HepG2 (cell line): ENCODE data around the gene BSN. TPM values are rescaled to one million over a fixed set of nuclear protein-coding genes. Genes with fewer than 3 reads are reported as not detected.
"Not testable (repeated sequence)": the region's sequence is repeated elsewhere in the genome, so short reads cannot be mapped to it uniquely, and the experiment has no call there.

ENCODE experiments used
- ATAC-seq: fragments of 200-7000 bp; cut with Tn5 transposase; 3 replicates; pipeline ENCODE4 v1.9.1; 2020; ENCODE audit warnings: mild to moderate bottlenecking, moderate library complexity
- BruUV-seq: library from RNA; stranded (reverse); fragments of 400-500 nt; replicated peaks from 2 replicates; lab custom pipeline; 2021; lab: Mats Ljungman, UMichigan
- CTCF ChIA-PET: fragments of 300-600 bp; formaldehyde crosslinking; extraction: SDS; loops from one replicate; lab custom pipeline; 2021; ENCODE audit warnings: low total read pairs, inconsistent platforms, low intra/inter-chr PET ratio; lab: Yijun Ruan, JAX
- POLR2A ChIA-PET: fragments of 350-600 bp; sonication (Branson Sonifier 250); formaldehyde crosslinking; loops from one replicate; lab custom pipeline; 2020; ENCODE audit warnings: antibody characterized with exemption, inconsistent platforms; lab: Yijun Ruan, JAX
- DNase-seq: peaks from one replicate; pipeline ENCODE4 v3.0.0-alpha.2; 2015; ENCODE audit warnings: low spot score
- FAIRE-seq: peaks from 3 replicates; lab custom pipeline; 2011; peaks lifted over from hg19 to GRCh38; lab: Jason Lieb, UNC
- H2AFZ ChIP-seq: one replicate; pipeline ENCODE4 v1.6.1; 2011; ENCODE audit warnings: low read length, inconsistent platforms
- H3K27ac ChIP-seq: fragments of 300-600 bp; 3 replicates; pipeline ENCODE4 v1.8.0; 2011; ENCODE audit warnings: mixed run types, mild to moderate bottlenecking, mixed read lengths, low read length, inconsistent platforms; ENCODE audit not compliant: insufficient read depth; ENCODE audit errors: extremely low read length
- H3K27me3 ChIP-seq, 2 experiments: fragments of 200-600 bp in 1 of 2; 2 replicates in 1 of 2; 3 replicates in 1 of 2; pipeline versions ENCODE4 v1.6.0 to v1.8.0; 2011; ENCODE audit warnings: low read length in 2 of 2, mild to moderate bottlenecking in 2 of 2, moderate library complexity in 2 of 2, inconsistent platforms in 1 of 2; ENCODE audit not compliant: insufficient read depth in 2 of 2, control insufficient read depth in 1 of 2
- H3K36me3 ChIP-seq, 2 experiments: fragments of 200-600 bp in 1 of 2; replicated peaks in 1 of 2; 2 replicates in 1 of 2; 3 replicates in 1 of 2; pipeline versions ENCODE4 v1.5.1 to v1.8.0; 2011; ENCODE audit warnings: low read length in 2 of 2, inconsistent platforms in 1 of 2; ENCODE audit not compliant: insufficient read depth in 2 of 2, control insufficient read depth in 1 of 2
- H3K4me1 ChIP-seq: 2 replicates; pipeline ENCODE4 v1.5.1; 2012; ENCODE audit warnings: low read length, inconsistent platforms; ENCODE audit not compliant: insufficient read depth
- H3K4me2 ChIP-seq: 2 replicates; pipeline ENCODE4 v1.6.0; 2011; ENCODE audit warnings: low read depth, low read length, inconsistent platforms
- H3K4me3 ChIP-seq, 3 experiments: fragments of 200-600 bp in 1 of 3; sonication (generic), shearing (Covaris generic) in 1 of 3; replicated peaks in 1 of 3; 2 replicates each; pipeline ENCODE4 v1.5.1; 2011 to 2016; ENCODE audit warnings: low read length in 3 of 3, inconsistent platforms in 2 of 3, low read depth in 2 of 3, mild to moderate bottlenecking in 2 of 3, control low read depth in 1 of 3, mixed read lengths in 1 of 3; ENCODE audit not compliant: insufficient read depth in 1 of 3
- H3K79me2 ChIP-seq: one replicate; pipeline ENCODE4 v1.6.1; 2011; ENCODE audit warnings: low read length, inconsistent platforms; ENCODE audit not compliant: insufficient read depth
- H3K9ac ChIP-seq: 2 replicates; pipeline ENCODE4 v1.6.0; 2011; ENCODE audit warnings: mild to moderate bottlenecking, low read depth, low read length, inconsistent platforms; ENCODE audit not compliant: insufficient read depth
- H3K9me3 ChIP-seq: 2 replicates; pipeline ENCODE4 v1.5.1; 2012; ENCODE audit warnings: mild to moderate bottlenecking, low read length
- H4K20me1 ChIP-seq: 2 replicates; pipeline ENCODE4 v1.6.0; 2011; ENCODE audit warnings: inconsistent platforms, mild to moderate bottlenecking, low read length, moderate library complexity; ENCODE audit not compliant: insufficient read depth
- HNF4A ChIP-seq: sonication (generic); formaldehyde crosslinking; IDR thresholded peaks from 2 replicates; pipeline ENCODE4 v1.4.0; 2020; ENCODE audit warnings: missing genetic modification reagents
- MTA1 ChIP-seq: sonication (generic); formaldehyde crosslinking; IDR thresholded peaks from 2 replicates; pipeline ENCODE4 v1.4.0; 2020; ENCODE audit warnings: missing genetic modification reagents, mild to moderate bottlenecking, borderline replicate concordance
- NR2C2 ChIP-seq: sonication (generic); formaldehyde crosslinking; IDR thresholded peaks from 2 replicates; pipeline ENCODE4 v1.4.0; 2020; ENCODE audit warnings: missing genetic modification reagents, mild to moderate bottlenecking, moderate library complexity, borderline replicate concordance
- NR2F6 ChIP-seq, 2 experiments: IDR thresholded peaks; 2 replicates each; pipeline ENCODE4 v1.6.1; 2016; ENCODE audit warnings: antibody characterized with exemption in 1 of 2, mild to moderate bottlenecking in 1 of 2
- POLR2A ChIP-seq, 2 experiments: IDR thresholded peaks; 2 replicates each; pipeline ENCODE4 v1.6.1; 2011; ENCODE audit warnings: low read depth in 2 of 2, low read length in 2 of 2, mild to moderate bottlenecking in 1 of 2, moderate library complexity in 1 of 2; ENCODE audit not compliant: insufficient read depth in 1 of 2
- RARA ChIP-seq: IDR thresholded peaks from 2 replicates; pipeline ENCODE4 v1.6.1; 2016; ENCODE audit warnings: missing genetic modification reagents, missing compliant biosample characterization
- RXRA ChIP-seq: sonication (generic); formaldehyde crosslinking; IDR thresholded peaks from 2 replicates; pipeline ENCODE4 v1.5.1; 2020; ENCODE audit warnings: missing genetic modification reagents
- ZBTB7A ChIP-seq: sonication (generic); formaldehyde crosslinking; IDR thresholded peaks from 2 replicates; pipeline ENCODE4 v1.8.0; 2022; ENCODE audit warnings: mild to moderate bottlenecking, missing genetic modification reagents
- ZFX ChIP-seq: sonication (generic); formaldehyde crosslinking; IDR thresholded peaks from 2 replicates; pipeline ENCODE4 v1.4.0; 2020; ENCODE audit warnings: mild to moderate bottlenecking, low read depth, missing genetic modification reagents, moderate library complexity
- ZFY ChIP-seq: sonication (generic); formaldehyde crosslinking; IDR thresholded peaks from 2 replicates; pipeline ENCODE4 v1.4.0; 2020; ENCODE audit warnings: missing genetic modification reagents
- ZNF451 ChIP-seq: sonication (generic); formaldehyde crosslinking; IDR thresholded peaks from 2 replicates; pipeline ENCODE4 v1.5.0; 2020; ENCODE audit warnings: mild to moderate bottlenecking, missing genetic modification reagents
- WGBS: methylation state at CpG from one replicate; pipeline ENCODE4 v1.1.6; 2017; ENCODE audit warnings: low lambda C conversion rate; 5-methylcytosine and 5-hydroxymethylcytosine counted together
- in situ Hi-C: cut with HindIII; loops from 2 replicates; pipeline ENCODE4 v1.10.0; 2017; ENCODE audit warnings: low pct_unique_long_range_greater_than_20kb; ENCODE audit not compliant: extremely low pct_ligation_motif_present
- intact Hi-C: fragments of 100-400 bp; cut with micrococcal nuclease; formaldehyde crosslinking; loops from one replicate; pipeline ENCODE4 v1.10.0; 2022; ENCODE audit not compliant: unreplicated experiment
- polyA plus RNA-seq, 8 experiments: library from polyadenylated mRNA; depleted of rRNA in 3 of 8; stranded (reverse) in 7 of 8; unstranded in 1 of 8; fragments of >200 nt; fragmentation: Illumina TruSeq in 4 of 8; extraction: Trizol in 4 of 8; gene quantifications; 2 replicates each; pipeline versions ENCODE4 v1.2.1 to v1.2.3, GENCODE V29; 2011 to 2016; ENCODE audit warnings: low read depth in 4 of 8, missing spikeins in 1 of 8, mixed read lengths in 1 of 8; ENCODE audit not compliant: insufficient read depth in 1 of 8
- total RNA-seq, 5 experiments: library from RNA; depleted of rRNA; stranded (reverse); fragments of >200 nt; fragmentation: Illumina TruSeq; extraction: Trizol; gene quantifications; 2 replicates each; pipeline ENCODE4 v1.2.3, GENCODE V29; 2016; ENCODE audit warnings: low read depth in 1 of 5
- TF ChIP-seq, protein P1 (sequence below): sonication (generic); formaldehyde crosslinking; IDR thresholded peaks from 2 replicates; pipeline ENCODE4 v1.4.0; 2020; ENCODE audit warnings: missing genetic modification reagents
- TF ChIP-seq, protein P2 (sequence below): sonication (generic); formaldehyde crosslinking; IDR thresholded peaks from 2 replicates; pipeline ENCODE4 v1.5.1; 2020; ENCODE audit warnings: mild to moderate bottlenecking, missing genetic modification reagents, moderate library complexity
- TF ChIP-seq, protein P3 (sequence below): sonication (generic); formaldehyde crosslinking; IDR thresholded peaks from 2 replicates; pipeline ENCODE4 v1.4.0; 2020; ENCODE audit warnings: missing genetic modification reagents, borderline replicate concordance
- TF ChIP-seq, protein P4 (sequence below): sonication (generic); formaldehyde crosslinking; IDR thresholded peaks from 2 replicates; pipeline ENCODE4 v1.5.0; 2020; ENCODE audit warnings: mild to moderate bottlenecking, missing genetic modification reagents, moderate library complexity

BSN gene
- total and polyA plus RNA-seq, 2 of the 13 experiments (the other 11 are each of a cell fraction or from before 2014, with no cell fraction given), result 0.42 to 0.86 TPM

DNA sequence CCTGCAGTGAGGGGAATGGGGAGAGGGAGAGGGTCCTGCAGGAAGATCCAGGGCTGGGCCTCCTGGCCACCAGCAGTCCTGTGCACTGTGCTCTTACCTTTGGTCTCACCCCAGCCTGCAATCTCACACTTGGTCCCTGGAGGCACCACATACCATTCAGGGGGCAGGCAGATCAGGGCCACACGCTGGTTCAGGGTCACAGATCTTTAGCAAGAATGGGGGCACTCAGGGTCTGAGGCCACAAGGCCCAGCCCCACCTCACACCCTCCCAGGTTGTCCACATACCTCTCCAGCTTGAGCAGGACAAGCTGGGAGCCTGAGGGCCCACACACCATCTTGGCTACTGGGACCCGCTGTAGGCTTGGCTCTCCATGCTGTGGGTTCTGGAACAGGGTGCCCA lies 130.2 kb downstream of the BSN start:
- H3K4me1 ChIP-seq, result peaks cover 38% of the 10 kb centered on the region
- peak; percentile 50 for ATAC-seq
- peak; percentile 4 for FAIRE-seq
- BruUV-seq; H3K4me2 ChIP-seq; H3K27me3 ChIP-seq; POLR2A ChIA-PET; H3K4me3 ChIP-seq; H3K9me3 ChIP-seq; in situ Hi-C loops; intact Hi-C loops; H3K9ac ChIP-seq; H4K20me1 ChIP-seq; H2AFZ ChIP-seq; CTCF ChIA-PET; TF ChIP-seq NR2F6 (IDR thresholded peaks at IDR 0.05): not testable (repeated sequence)
- WGBS, result 70% methylated on average over 2 of the region's 2 CpGs
- peak overlapping the region; percentile 67 for H3K27ac ChIP-seq
- peaks cover 28 to 44% of the 10 kb centered on the region in 2 experiments for H3K36me3 ChIP-seq
- peaks cover 14% of the 10 kb centered on the region for H3K79me2 ChIP-seq
- DNase-seq, result peak; percentile 19
- TF ChIP-seq NR2F6 (CRISPR knock-in tag; IDR thresholded peaks at IDR 0.05), result peak; percentile 19; the same call in 1 of the 2 replicates
- TF ChIP-seq MTA1, result 0 out of 2 replicates have a peak, but pooled peaks have one; percentile 15
- TF ChIP-seq, protein P1, sequence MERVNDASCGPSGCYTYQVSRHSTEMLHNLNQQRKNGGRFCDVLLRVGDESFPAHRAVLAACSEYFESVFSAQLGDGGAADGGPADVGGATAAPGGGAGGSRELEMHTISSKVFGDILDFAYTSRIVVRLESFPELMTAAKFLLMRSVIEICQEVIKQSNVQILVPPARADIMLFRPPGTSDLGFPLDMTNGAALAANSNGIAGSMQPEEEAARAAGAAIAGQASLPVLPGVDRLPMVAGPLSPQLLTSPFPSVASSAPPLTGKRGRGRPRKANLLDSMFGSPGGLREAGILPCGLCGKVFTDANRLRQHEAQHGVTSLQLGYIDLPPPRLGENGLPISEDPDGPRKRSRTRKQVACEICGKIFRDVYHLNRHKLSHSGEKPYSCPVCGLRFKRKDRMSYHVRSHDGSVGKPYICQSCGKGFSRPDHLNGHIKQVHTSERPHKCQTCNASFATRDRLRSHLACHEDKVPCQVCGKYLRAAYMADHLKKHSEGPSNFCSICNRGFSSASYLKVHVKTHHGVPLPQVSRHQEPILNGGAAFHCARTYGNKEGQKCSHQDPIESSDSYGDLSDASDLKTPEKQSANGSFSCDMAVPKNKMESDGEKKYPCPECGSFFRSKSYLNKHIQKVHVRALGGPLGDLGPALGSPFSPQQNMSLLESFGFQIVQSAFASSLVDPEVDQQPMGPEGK (CRISPR knock-in tag), result peak; percentile 52; the same call in 1 of the 2 replicates
- TF ChIP-seq POLR2A (IDR thresholded peaks at IDR 0.05; ENCODE audit: insufficient read depth in 1 of 2, low read depth in 2 of 2, low read length in 2 of 2), result peak in 1 of 2 experiments; percentile 27; a peak in 1 of 4 replicates
- TF ChIP-seq NR2C2 (CRISPR knock-in tag), result 0 out of 2 replicates have a peak, but pooled peaks have one; percentile 38
- peak; percentile 53 for TF ChIP-seq RXRA (CRISPR knock-in tag)
- TF ChIP-seq, protein P2, sequence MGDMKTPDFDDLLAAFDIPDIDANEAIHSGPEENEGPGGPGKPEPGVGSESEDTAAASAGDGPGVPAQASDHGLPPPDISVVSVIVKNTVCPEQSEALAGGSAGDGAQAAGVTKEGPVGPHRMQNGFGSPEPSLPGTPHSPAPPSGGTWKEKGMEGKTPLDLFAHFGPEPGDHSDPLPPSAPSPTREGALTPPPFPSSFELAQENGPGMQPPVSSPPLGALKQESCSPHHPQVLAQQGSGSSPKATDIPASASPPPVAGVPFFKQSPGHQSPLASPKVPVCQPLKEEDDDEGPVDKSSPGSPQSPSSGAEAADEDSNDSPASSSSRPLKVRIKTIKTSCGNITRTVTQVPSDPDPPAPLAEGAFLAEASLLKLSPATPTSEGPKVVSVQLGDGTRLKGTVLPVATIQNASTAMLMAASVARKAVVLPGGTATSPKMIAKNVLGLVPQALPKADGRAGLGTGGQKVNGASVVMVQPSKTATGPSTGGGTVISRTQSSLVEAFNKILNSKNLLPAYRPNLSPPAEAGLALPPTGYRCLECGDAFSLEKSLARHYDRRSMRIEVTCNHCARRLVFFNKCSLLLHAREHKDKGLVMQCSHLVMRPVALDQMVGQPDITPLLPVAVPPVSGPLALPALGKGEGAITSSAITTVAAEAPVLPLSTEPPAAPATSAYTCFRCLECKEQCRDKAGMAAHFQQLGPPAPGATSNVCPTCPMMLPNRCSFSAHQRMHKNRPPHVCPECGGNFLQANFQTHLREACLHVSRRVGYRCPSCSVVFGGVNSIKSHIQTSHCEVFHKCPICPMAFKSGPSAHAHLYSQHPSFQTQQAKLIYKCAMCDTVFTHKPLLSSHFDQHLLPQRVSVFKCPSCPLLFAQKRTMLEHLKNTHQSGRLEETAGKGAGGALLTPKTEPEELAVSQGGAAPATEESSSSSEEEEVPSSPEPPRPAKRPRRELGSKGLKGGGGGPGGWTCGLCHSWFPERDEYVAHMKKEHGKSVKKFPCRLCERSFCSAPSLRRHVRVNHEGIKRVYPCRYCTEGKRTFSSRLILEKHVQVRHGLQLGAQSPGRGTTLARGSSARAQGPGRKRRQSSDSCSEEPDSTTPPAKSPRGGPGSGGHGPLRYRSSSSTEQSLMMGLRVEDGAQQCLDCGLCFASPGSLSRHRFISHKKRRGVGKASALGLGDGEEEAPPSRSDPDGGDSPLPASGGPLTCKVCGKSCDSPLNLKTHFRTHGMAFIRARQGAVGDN (CRISPR knock-in tag), result peak; percentile 63
- TF ChIP-seq ZFX (CRISPR knock-in tag), result 0 out of 2 replicates have a peak, but pooled peaks have one; percentile 18
- TF ChIP-seq ZNF451 (CRISPR knock-in tag), result 0 out of 2 replicates have a peak, but pooled peaks have one; percentile 34
- TF ChIP-seq RARA, result 0 out of 2 replicates have a peak, but pooled peaks have one; percentile 27
- TF ChIP-seq, protein P3, sequence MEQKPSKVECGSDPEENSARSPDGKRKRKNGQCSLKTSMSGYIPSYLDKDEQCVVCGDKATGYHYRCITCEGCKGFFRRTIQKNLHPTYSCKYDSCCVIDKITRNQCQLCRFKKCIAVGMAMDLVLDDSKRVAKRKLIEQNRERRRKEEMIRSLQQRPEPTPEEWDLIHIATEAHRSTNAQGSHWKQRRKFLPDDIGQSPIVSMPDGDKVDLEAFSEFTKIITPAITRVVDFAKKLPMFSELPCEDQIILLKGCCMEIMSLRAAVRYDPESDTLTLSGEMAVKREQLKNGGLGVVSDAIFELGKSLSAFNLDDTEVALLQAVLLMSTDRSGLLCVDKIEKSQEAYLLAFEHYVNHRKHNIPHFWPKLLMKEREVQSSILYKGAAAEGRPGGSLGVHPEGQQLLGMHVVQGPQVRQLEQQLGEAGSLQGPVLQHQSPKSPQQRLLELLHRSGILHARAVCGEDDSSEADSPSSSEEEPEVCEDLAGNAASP (CRISPR knock-in tag), result peak; percentile 45; the same call in 1 of the 2 replicates
- peak; percentile 24; the same call in 1 of the 2 replicates for TF ChIP-seq ZBTB7A
- TF ChIP-seq HNF4A (CRISPR knock-in tag), result peak; percentile 66
- peak; percentile 20; the same call in 1 of the 2 replicates for TF ChIP-seq ZFY (CRISPR knock-in tag)
- TF ChIP-seq, protein P4, sequence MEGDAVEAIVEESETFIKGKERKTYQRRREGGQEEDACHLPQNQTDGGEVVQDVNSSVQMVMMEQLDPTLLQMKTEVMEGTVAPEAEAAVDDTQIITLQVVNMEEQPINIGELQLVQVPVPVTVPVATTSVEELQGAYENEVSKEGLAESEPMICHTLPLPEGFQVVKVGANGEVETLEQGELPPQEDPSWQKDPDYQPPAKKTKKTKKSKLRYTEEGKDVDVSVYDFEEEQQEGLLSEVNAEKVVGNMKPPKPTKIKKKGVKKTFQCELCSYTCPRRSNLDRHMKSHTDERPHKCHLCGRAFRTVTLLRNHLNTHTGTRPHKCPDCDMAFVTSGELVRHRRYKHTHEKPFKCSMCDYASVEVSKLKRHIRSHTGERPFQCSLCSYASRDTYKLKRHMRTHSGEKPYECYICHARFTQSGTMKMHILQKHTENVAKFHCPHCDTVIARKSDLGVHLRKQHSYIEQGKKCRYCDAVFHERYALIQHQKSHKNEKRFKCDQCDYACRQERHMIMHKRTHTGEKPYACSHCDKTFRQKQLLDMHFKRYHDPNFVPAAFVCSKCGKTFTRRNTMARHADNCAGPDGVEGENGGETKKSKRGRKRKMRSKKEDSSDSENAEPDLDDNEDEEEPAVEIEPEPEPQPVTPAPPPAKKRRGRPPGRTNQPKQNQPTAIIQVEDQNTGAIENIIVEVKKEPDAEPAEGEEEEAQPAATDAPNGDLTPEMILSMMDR (CRISPR knock-in tag), result peak; percentile 50
